Measurements from ENCODE around the gene SLC41A2.
"Not testable (repeated sequence)": the region's sequence is repeated elsewhere in the genome, so short reads cannot be mapped to it uniquely, and the experiment has no call there.

SLC41A2 gene

DNA sequence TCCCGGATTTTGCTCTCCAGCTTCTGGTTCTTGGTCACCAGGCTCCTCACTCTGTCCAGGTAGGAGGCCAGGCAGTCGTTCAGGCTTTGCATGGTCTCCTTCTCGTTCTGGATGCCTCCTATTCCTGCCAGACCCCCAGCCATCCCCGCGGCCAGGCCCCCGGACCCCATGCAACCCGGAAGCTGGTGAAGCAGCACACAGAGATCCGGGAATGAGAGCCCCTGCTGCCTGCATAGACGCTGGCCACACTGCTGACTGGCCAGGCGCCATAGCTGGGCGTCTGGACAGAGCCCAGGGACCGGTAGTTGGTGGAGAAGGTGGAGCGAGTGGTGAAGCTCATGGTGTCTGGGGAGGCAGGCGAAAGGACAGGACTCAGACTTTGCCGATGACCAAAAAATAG lies 19.6 kb upstream of the SLC41A2 start:
- H3K9ac ChIP-seq (ENCODE audit: low read length); H3K36me3 ChIP-seq (ENCODE audit: control insufficient read depth, low read depth, low read length); H3K4me1 ChIP-seq (ENCODE audit: control insufficient read depth, low read depth, low read length); H3K4me3 ChIP-seq (ENCODE audit: low read length); H3K27me3 ChIP-seq (ENCODE audit: control insufficient read depth, insufficient read depth, low read length); H3K9me3 ChIP-seq (ENCODE audit: control insufficient read depth, low read depth, low read length); H3K27ac ChIP-seq (ENCODE audit: low read length): not testable (repeated sequence)

DNA sequence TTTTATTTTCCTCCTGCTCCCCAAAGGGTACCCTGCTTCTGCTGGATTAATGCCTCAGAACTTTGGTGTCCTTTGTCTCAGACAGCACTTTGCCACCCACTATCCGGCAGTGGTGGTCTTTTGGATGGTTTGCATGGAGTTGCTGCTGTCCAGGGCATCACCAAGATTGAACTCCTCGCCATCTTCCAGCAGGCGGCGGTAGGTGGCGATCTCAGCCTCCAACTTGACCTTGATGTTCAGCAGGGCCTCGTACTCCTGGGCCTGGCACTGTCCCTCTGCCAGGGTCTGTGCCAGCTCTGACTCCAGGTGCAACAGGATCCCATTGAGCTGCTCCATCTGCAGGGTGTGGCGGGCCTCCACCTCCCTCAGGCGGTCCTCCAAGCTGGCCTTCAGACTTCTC lies 18.6 kb upstream of the SLC41A2 start:
- Histone ChIP-seq H3K9ac (ENCODE audit: low read length) (no peak overlapping the region), H3K4me3 (ENCODE audit: low read length) (no peak overlapping the region), H3K36me3 (ENCODE audit: control insufficient read depth, low read depth, low read length) (no peaks in the 10 kb centered on the region), H3K4me1 (ENCODE audit: control insufficient read depth, low read depth, low read length) (no peaks in the 10 kb centered on the region), H3K9me3 (ENCODE audit: control insufficient read depth, low read depth, low read length) (no peaks in the 10 kb centered on the region), H3K27me3 (ENCODE audit: control insufficient read depth, insufficient read depth, low read length) (no peaks in the 10 kb centered on the region), H3K27ac (ENCODE audit: low read length) (no peak overlapping the region)

DNA sequence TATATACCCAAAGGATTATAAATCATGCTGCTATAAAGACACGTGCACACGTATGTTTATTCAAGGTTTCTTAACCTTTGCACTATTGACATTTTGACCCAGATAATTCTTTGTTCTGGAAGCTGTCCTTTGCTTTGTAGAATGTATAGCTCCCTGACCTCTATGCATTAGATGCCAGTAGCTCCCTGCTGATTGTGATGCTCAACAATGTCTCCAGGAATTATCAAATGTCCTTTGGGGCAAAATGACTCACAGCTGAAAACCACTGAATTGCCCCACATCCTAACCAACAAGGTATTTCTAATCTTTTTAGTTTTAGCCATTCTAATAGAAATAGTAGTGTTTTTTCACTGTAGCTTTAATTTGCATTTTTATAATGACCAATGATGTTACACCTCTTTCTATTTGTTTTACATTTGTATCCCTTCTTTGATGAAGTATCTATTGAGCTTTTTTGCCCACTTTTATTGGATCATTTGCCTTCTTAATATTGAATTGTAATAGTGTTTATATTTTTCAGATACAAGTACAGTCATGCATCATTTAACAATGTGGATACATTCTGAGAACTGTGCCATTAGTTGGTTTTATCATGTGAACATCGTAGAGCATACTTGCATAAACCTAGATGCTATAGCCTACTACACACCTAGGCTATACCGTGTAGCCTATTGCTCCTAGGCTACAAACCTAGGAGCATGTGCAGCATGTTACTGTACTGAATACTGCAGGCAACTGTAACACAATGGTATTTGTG lies 17.7 kb upstream of the SLC41A2 start:
- Histone ChIP-seq H3K4me1 (ENCODE audit: control insufficient read depth, low read depth, low read length) (no peaks in the 10 kb centered on the region), H3K9ac (ENCODE audit: low read length) (no peak overlapping the region), H3K27ac (ENCODE audit: low read length) (no peak overlapping the region), H3K27me3 (ENCODE audit: control insufficient read depth, insufficient read depth, low read length) (no peaks in the 10 kb centered on the region), H3K4me3 (ENCODE audit: low read length) (no peak overlapping the region), H3K36me3 (ENCODE audit: control insufficient read depth, low read depth, low read length) (no peaks in the 10 kb centered on the region), H3K9me3 (ENCODE audit: control insufficient read depth, low read depth, low read length) (no peaks in the 10 kb centered on the region)

DNA sequence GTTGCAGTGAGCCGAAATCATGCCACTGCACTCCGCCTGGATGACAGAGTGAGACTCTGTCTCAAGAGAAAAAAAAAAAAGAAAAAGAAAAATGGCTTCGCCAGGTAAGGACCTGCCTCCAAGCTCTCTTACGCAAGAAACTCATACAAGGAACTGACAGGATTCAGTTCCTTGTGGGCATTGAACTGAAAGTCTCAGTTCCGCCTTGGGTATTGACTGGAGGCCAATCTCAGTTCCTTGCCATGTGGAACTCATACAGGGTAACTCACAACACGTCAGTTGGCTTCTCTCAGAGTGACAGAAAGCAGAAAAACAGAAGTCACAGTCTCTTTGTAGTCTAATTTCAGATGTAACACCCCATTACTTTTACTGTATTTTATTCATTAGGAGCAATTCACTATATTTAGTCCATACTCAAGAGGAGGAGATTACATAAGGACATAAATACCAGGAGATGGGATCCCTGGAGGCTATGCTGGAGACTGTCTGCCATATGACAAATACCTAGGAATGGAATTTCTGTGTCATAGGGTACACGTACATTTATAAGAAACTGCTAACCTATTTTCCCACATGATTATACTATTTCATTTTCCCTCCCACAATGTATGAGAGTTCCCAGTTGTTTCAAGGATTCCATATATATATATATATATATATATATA lies 16.7 kb upstream of the SLC41A2 start:
- H3K27me3 ChIP-seq (ENCODE audit: control insufficient read depth, insufficient read depth, low read length): no peaks in the 10 kb centered on the region
- H3K4me1 ChIP-seq (ENCODE audit: control insufficient read depth, low read depth, low read length): no peaks in the 10 kb centered on the region
- H3K36me3 ChIP-seq (ENCODE audit: control insufficient read depth, low read depth, low read length): no peaks in the 10 kb centered on the region
- no peaks in the 10 kb centered on the region for H3K9me3 ChIP-seq (ENCODE audit: control insufficient read depth, low read depth, low read length)
- H3K4me3 ChIP-seq (ENCODE audit: low read length): no peak overlapping the region
- H3K9ac ChIP-seq (ENCODE audit: low read length): no peak overlapping the region
- no peak overlapping the region for H3K27ac ChIP-seq (ENCODE audit: low read length)

DNA sequence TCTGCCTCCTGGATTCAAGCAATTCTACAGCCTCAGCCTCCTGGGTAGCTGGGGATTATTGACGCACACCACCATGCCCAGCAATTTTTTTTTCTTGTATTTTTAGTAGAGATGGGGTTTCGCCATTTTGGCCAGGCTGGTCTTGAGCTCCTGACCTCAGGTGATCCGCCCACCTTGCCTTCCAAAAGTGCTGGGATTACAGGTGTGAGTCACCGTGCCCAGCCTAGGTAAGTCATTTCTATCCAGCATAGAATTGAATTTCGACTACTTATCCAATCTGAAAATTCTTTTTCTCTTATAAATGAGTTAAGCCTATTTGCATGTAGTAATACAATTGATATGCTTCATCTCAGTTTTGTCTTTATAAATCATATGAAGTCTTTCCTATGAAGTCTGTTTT lies 15.2 kb upstream of the SLC41A2 start:
- Histone ChIP-seq H3K4me3 (ENCODE audit: low read length) (no peak overlapping the region), H3K27me3 (ENCODE audit: control insufficient read depth, insufficient read depth, low read length) (no peaks in the 10 kb centered on the region), H3K36me3 (ENCODE audit: control insufficient read depth, low read depth, low read length) (no peaks in the 10 kb centered on the region), H3K27ac (ENCODE audit: low read length) (no peak overlapping the region), H3K9ac (ENCODE audit: low read length) (no peak overlapping the region), H3K9me3 (ENCODE audit: control insufficient read depth, low read depth, low read length) (no peaks in the 10 kb centered on the region), H3K4me1 (ENCODE audit: control insufficient read depth, low read depth, low read length) (no peaks in the 10 kb centered on the region)

DNA sequence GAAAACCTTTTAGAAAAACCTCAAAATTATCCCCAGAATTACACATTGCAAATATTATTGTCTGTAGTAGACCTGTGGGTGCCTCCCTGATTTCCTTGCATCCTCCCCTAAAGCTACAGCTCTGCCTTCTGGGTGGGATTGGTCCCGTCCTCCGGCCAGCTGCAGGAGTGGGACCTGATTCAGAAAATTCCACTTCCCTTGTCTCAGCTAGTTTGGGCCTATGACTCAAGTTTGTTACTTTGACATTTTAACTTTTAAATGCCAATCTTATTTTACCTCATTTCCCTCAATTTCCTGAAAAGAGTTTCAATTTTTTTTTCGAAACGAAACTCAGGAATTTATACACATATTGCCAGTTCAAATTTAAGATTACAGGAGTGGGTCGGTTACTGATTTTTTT lies 13.2 kb upstream of the SLC41A2 start:
- H3K9ac ChIP-seq (ENCODE audit: low read length): no peak overlapping the region
- H3K27me3 ChIP-seq (ENCODE audit: control insufficient read depth, insufficient read depth, low read length): no peaks in the 10 kb centered on the region
- no peaks in the 10 kb centered on the region for H3K4me1 ChIP-seq (ENCODE audit: control insufficient read depth, low read depth, low read length)
- H3K9me3 ChIP-seq (ENCODE audit: control insufficient read depth, low read depth, low read length): no peaks in the 10 kb centered on the region
- H3K27ac ChIP-seq (ENCODE audit: low read length): no peak overlapping the region
- H3K36me3 ChIP-seq (ENCODE audit: control insufficient read depth, low read depth, low read length): no peaks in the 10 kb centered on the region
- H3K4me3 ChIP-seq (ENCODE audit: low read length): no peak overlapping the region

DNA sequence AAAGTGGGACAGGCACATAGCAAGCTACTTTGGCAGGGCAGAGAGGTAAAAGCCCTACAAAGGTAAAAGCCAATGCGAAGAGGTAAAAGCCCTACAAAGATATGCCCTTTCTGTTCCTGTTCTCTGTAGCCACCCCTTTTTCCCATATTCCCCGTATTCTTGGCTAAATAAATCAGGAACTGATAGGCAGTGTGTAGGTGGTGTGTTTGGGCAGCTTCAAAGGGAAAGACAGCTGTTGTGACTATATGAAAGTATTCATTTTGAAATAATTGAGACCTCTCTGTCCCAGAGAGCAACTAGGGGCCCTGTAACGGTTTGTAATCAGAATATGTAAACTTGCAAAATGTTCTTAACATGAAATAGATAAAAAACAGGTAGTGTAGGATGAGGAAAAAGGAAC lies 11.3 kb upstream of the SLC41A2 start:
- Histone ChIP-seq H3K27ac (ENCODE audit: low read length) (no peak overlapping the region), H3K9ac (ENCODE audit: low read length) (no peak overlapping the region)

DNA sequence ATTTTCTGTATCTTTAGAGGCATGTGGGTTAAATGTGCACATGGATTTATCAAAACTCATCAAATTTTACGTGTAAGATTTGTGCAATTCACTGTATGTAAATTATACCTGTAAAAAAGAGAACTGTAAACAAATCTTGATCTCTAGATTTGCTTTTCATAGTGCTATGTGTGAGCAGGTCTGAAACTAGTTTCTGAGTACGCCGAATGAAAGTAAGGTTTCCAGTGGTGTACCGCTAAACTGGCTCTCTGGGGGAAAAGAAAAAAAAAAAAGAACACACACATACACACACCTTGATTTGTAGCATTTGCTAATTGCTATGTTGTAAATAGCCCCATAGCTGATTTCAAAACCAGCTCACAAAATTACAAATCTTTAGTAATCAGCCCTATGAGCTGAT lies 8.6 kb upstream of the SLC41A2 start:
- Histone ChIP-seq H3K9ac (ENCODE audit: low read length) (no peak overlapping the region), H3K27me3 (ENCODE audit: control insufficient read depth, insufficient read depth, low read length) (no peaks in the 10 kb centered on the region), H3K27ac (ENCODE audit: low read length) (no peak overlapping the region), H3K36me3 (ENCODE audit: control insufficient read depth, low read depth, low read length) (no peaks in the 10 kb centered on the region), H3K4me3 (ENCODE audit: low read length) (no peak overlapping the region), H3K9me3 (ENCODE audit: control insufficient read depth, low read depth, low read length) (no peaks in the 10 kb centered on the region), H3K4me1 (ENCODE audit: control insufficient read depth, low read depth, low read length) (no peaks in the 10 kb centered on the region)

More for the DNA sequence above, 11.3 kb upstream of the SLC41A2 start:
- H3K36me3 ChIP-seq (ENCODE audit: control insufficient read depth, low read depth, low read length): no peaks in the 10 kb centered on the region
- no peaks in the 10 kb centered on the region for H3K27me3 ChIP-seq (ENCODE audit: control insufficient read depth, insufficient read depth, low read length)
- no peak overlapping the region for H3K4me3 ChIP-seq (ENCODE audit: low read length)
- H3K9me3 ChIP-seq (ENCODE audit: control insufficient read depth, low read depth, low read length): no peaks in the 10 kb centered on the region
- H3K4me1 ChIP-seq (ENCODE audit: control insufficient read depth, low read depth, low read length): no peaks in the 10 kb centered on the region

DNA sequence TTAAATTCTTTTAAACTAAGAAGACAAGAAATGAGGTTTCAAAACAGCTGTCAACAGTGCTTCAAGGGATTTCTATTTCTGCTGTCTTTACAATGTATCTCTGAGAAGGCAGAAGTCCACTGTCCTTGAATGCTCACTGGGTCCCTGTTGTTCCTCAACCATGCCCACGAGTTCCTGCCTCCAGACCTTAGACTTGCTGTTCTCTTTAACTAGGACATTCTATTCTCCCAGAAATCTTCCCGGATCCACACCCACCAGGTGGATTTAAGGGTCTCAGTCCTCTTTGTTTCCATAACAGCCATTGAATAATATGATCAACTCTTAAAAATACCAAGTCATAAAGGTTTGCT lies 6.7 kb upstream of the SLC41A2 start:
- no peaks in the 10 kb centered on the region for H3K36me3 ChIP-seq (ENCODE audit: control insufficient read depth, low read depth, low read length)
- H3K4me1 ChIP-seq (ENCODE audit: control insufficient read depth, low read depth, low read length): no peaks in the 10 kb centered on the region
- H3K27ac ChIP-seq (ENCODE audit: low read length): no peak overlapping the region
- no peaks in the 10 kb centered on the region for H3K9me3 ChIP-seq (ENCODE audit: control insufficient read depth, low read depth, low read length)
- no peak overlapping the region for H3K9ac ChIP-seq (ENCODE audit: low read length)
- H3K4me3 ChIP-seq (ENCODE audit: low read length): no peak overlapping the region
- H3K27me3 ChIP-seq (ENCODE audit: control insufficient read depth, insufficient read depth, low read length): peaks cover 2% of the 10 kb centered on the region

DNA sequence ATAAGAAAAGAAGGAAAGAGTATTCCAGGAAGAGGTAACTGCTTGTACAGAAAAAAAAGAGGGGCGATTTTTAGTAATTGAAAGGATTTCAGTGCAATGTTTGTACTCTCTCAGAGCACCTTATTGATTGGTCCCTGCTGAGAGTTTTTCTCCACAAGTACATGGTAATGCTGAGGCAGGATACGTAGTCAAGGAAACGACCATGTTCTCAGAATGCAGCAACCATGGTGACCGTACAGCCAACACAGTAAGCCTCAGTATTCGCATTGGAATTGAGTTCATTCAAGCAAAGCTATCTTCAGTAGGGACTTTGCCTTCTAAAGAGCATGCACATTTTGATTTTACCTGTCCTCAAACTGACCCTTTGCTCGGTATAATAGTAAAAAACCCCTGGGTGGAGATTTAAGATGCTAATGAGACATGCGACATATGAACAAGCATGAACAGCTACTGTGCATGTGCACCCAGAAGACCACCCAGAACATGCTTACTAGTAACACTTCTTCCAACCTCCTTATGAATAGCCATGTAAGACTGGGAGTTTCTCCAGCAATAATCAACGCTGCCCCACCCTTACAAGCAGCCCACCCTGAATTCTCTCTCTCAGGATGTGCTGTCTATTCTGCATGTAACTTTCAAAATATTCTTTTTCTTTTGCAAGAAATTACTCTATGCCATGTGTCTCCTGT lies 6.2 kb upstream of the SLC41A2 start:
- peaks cover 7% of the 10 kb centered on the region for H3K27me3 ChIP-seq (ENCODE audit: control insufficient read depth, insufficient read depth, low read length)
- H3K36me3 ChIP-seq (ENCODE audit: control insufficient read depth, low read depth, low read length): no peaks in the 10 kb centered on the region
- H3K4me1 ChIP-seq (ENCODE audit: control insufficient read depth, low read depth, low read length): no peaks in the 10 kb centered on the region
- no peak overlapping the region for H3K27ac ChIP-seq (ENCODE audit: low read length)
- H3K9ac ChIP-seq (ENCODE audit: low read length): no peak overlapping the region
- H3K4me3 ChIP-seq (ENCODE audit: low read length): no peak overlapping the region
- no peaks in the 10 kb centered on the region for H3K9me3 ChIP-seq (ENCODE audit: control insufficient read depth, low read depth, low read length)

DNA sequence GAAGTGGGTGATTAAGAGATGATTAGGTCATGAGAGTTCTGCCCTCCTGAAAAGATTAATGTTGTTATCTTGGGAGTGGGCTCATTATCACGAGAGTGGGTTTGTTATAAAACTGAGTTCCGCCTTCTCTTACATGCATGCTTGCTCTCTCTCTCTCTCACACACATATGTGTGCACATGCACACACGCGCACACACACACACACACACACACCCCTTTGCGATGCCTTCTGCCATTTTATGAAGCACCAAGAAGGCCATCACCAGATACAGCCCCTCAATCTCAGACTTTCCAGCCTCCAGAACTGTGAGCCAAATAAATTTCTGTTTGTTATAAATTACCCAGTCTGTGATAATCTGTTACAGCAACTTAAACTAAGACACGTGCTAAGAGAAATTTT lies 5.7 kb upstream of the SLC41A2 start:
- peaks cover 13% of the 10 kb centered on the region for H3K27me3 ChIP-seq (ENCODE audit: control insufficient read depth, insufficient read depth, low read length)

DNA sequence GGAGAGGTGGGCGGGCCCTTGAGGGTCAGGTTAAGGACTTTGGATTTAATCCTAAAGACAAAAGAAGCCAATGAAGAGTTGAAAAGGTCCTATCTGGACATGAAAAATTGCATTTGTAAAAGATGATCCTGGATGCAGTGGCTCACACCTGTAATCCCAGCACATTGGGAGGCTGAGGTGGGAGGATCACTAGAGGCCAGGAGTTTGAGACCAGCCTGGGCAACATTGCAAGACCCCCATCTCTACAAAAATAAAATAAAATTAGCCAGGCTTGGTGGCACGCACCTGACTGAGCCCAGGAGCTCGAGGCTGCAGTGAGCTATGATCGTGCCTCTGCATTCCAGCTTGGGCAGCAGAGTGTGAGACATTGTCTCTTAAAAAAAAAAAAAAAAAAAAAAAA lies 2.4 kb upstream of the SLC41A2 start:
- H3K27ac ChIP-seq (ENCODE audit: low read length): no peak overlapping the region
- no peaks in the 10 kb centered on the region for H3K9me3 ChIP-seq (ENCODE audit: control insufficient read depth, low read depth, low read length)
- H3K27me3 ChIP-seq (ENCODE audit: control insufficient read depth, insufficient read depth, low read length): peaks cover 34% of the 10 kb centered on the region
- no peak overlapping the region for H3K4me3 ChIP-seq (ENCODE audit: low read length)
- H3K9ac ChIP-seq (ENCODE audit: low read length): no peak overlapping the region
- no peaks in the 10 kb centered on the region for H3K36me3 ChIP-seq (ENCODE audit: control insufficient read depth, low read depth, low read length)
- peaks cover 4% of the 10 kb centered on the region for H3K4me1 ChIP-seq (ENCODE audit: control insufficient read depth, low read depth, low read length)

More for the DNA sequence above, 5.7 kb upstream of the SLC41A2 start:
- Histone ChIP-seq H3K4me1 (ENCODE audit: control insufficient read depth, low read depth, low read length) (peaks cover 2% of the 10 kb centered on the region), H3K27ac (ENCODE audit: low read length) (no peak overlapping the region), H3K36me3 (ENCODE audit: control insufficient read depth, low read depth, low read length) (no peaks in the 10 kb centered on the region), H3K4me3 (ENCODE audit: low read length) (no peak overlapping the region), H3K9ac (ENCODE audit: low read length) (no peak overlapping the region), H3K9me3 (ENCODE audit: control insufficient read depth, low read depth, low read length) (no peaks in the 10 kb centered on the region)

Data from iPS-18a (cell line).